ENCODE data around the gene RGS19.
"Not testable (repeated sequence)": the region's sequence is repeated elsewhere in the genome, so short reads cannot be mapped to it uniquely, and the experiment has no call there.

The RGS19 gene, protein sequence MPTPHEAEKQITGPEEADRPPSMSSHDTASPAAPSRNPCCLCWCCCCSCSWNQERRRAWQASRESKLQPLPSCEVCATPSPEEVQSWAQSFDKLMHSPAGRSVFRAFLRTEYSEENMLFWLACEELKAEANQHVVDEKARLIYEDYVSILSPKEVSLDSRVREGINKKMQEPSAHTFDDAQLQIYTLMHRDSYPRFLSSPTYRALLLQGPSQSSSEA

DNA sequence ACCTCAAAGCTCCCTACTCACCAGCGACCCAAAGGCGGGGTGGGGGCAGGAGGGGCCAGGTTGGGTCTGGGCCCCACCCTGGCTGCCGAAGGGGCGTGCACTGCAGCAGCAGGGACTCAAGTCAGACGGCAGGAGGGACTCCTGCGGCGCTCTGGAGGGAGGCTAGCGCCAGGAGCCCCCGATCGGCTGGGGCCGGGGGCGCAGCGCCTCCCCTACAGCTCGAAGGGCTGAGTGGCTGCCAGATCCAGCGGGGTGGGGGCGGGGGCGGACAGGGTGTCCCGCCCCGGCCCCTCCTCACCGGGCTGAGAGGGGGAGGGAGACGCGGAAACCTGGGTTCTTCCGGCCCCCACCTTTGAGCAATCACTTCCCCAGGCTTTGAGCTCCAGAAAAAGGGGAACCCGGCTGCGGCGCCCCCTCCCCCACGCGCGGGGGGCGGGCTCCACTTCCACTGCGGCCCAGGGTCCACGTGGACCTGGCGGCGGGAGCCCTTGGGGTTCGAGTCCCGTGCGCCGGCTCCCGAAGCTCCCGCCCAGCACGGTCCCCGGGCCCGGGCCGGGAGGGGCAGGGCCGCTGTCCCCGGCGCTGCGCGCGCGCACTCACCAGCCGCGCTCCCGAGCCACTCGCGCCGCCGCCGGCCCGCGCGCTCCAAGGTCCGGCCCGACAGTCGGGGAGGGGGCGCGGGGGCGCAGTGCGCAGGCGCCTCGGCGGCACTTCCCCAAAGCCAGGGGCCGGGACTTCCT lies at the start of gene RGS19:
RGS19 (minus strand) TSS at position 246 of the 740 bp plus-strand sequence. CDS start 2,632 bp downstream, outside the sequence.
- H3K4me3 ChIP-seq (ENCODE audit: low read length), result peak within 1 kb of the TSS; percentile 74
- no peaks in the 10 kb centered on the region for H3K36me3 ChIP-seq (ENCODE audit: control insufficient read depth, insufficient read depth, low read length)
- peaks cover 9% of the 10 kb centered on the region for H3K4me1 ChIP-seq (ENCODE audit: control insufficient read depth, insufficient read depth, low read length)
- H3K9ac ChIP-seq (ENCODE audit: low read length), result peak within 1 kb of the TSS; percentile 49
- peaks cover 18% of the 10 kb centered on the region for H3K27me3 ChIP-seq (ENCODE audit: control insufficient read depth, insufficient read depth, low read length)
- H3K27ac ChIP-seq (ENCODE audit: low read depth, low read length), result peak within 1 kb of the TSS; percentile 45

DNA sequence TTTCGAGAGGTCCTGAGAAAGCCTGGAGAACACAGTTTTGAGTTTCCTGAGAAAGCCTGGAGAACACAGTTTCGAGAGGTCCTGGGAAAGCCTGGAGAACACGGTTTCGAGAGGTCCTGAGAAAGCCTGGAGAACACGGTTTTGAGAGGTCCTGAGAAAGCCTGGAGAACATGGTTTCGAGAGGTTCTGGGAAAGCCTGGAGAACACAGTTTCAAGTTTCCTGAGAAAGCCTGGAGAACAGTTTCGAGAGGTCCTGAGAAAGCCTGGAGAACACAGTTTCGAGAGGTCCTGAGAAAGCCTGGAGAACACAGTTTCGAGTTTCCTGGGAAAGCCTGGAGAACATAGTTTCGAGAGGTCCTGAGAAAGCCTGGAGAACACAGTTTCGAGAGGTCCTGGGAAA lies 44.2 kb upstream of the RGS19 start:
- not testable (repeated sequence) for H3K4me1 ChIP-seq (ENCODE audit: control insufficient read depth, insufficient read depth, low read length); H3K27ac ChIP-seq (ENCODE audit: low read depth, low read length); H3K4me3 ChIP-seq (ENCODE audit: low read length); H3K36me3 ChIP-seq (ENCODE audit: control insufficient read depth, insufficient read depth, low read length); H3K9ac ChIP-seq (ENCODE audit: low read length)
- H3K27me3 ChIP-seq (ENCODE audit: control insufficient read depth, insufficient read depth, low read length), result peaks cover 12% of the 10 kb centered on the region

DNA sequence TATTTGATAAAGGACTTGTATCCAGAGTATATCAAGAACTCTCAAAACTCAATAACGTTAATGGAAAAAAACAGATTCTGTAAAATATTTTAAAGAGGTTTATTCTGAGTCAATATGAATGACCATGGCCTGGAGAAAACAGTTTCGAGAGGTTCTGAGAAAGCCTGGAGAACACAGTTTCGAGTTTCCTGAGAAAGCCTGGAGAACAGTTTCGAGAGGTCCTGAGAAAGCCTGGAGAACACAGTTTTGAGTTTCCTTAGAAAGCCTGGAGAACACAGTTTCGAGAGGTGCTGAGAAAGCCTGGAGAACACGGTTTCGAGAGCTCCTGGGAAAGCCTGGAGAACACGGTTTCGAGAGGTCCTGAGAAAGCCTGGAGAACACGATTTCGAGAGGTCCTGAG lies 43.6 kb upstream of the RGS19 start:
- H3K4me3 ChIP-seq (ENCODE audit: low read length); H3K4me1 ChIP-seq (ENCODE audit: control insufficient read depth, insufficient read depth, low read length); H3K9ac ChIP-seq (ENCODE audit: low read length); H3K36me3 ChIP-seq (ENCODE audit: control insufficient read depth, insufficient read depth, low read length); H3K27ac ChIP-seq (ENCODE audit: low read depth, low read length): not testable (repeated sequence)
- peaks cover 12% of the 10 kb centered on the region for H3K27me3 ChIP-seq (ENCODE audit: control insufficient read depth, insufficient read depth, low read length)

DNA sequence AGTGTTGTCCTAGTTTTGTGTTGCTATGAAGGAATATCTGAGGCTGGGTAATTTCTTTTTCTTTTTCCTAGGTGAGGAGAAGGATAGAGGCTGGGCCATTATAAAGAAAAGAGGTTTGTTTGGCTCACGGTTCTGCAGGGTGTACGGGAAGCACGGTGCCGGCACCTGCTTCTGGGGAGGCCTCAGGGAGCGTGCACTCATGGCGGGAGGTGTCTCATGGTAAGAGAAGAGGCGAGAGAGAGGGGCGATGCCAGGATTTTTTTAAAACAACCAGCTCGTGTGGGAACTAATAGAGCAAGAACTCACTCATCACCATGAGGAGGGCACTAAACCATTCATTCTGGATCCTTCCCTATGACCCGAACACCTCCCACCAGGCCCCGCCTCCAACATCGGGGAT lies 42.3 kb upstream of the RGS19 start:
- Histone ChIP-seq H3K27me3 (ENCODE audit: control insufficient read depth, insufficient read depth, low read length) (peaks cover 12% of the 10 kb centered on the region), H3K4me3 (ENCODE audit: low read length) (no peak overlapping the region), H3K27ac (ENCODE audit: low read depth, low read length) (no peak overlapping the region), H3K9ac (ENCODE audit: low read length) (no peak overlapping the region), H3K36me3 (ENCODE audit: control insufficient read depth, insufficient read depth, low read length) (no peaks in the 10 kb centered on the region), H3K4me1 (ENCODE audit: control insufficient read depth, insufficient read depth, low read length) (no peaks in the 10 kb centered on the region)

DNA sequence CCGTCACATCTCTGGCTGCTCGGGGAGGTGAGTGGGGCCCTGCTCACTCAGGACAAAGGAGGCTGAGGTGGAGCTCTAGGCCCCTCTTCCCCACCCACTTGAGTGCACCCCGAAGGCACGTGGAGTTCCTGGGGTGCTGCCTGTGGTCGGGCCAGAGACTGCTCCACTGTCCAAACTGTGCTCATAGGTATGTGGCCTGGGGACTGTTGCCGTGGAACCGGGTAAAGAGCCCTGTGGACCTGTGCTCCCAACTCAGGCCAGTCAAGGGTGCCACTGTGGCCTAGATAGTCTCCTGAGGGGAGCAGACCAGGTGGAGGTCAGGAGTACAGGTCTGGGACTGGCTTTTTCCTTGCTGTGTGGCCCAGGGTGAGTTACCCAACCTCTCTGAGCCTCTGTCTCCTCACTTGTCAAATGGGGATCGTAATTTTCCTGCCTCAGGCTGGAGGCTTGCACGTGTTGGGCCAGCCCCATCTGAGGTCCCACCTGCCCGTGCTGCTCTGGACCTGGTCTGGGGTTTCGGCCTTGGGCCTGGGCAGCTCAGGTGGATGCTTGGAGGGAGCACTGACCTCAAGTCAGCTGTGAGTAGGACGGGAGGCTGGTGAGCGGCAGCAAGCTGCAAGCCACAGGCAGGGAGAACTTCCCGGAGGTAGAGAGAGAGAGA lies 40.5 kb upstream of the RGS19 start:
- Histone ChIP-seq H3K27ac (ENCODE audit: low read depth, low read length) (no peak overlapping the region), H3K36me3 (ENCODE audit: control insufficient read depth, insufficient read depth, low read length) (no peaks in the 10 kb centered on the region), H3K27me3 (ENCODE audit: control insufficient read depth, insufficient read depth, low read length) (peaks cover 12% of the 10 kb centered on the region), H3K4me3 (ENCODE audit: low read length) (peak overlapping the region; percentile 44), H3K9ac (ENCODE audit: low read length) (no peak overlapping the region), H3K4me1 (ENCODE audit: control insufficient read depth, insufficient read depth, low read length) (no peaks in the 10 kb centered on the region)

DNA sequence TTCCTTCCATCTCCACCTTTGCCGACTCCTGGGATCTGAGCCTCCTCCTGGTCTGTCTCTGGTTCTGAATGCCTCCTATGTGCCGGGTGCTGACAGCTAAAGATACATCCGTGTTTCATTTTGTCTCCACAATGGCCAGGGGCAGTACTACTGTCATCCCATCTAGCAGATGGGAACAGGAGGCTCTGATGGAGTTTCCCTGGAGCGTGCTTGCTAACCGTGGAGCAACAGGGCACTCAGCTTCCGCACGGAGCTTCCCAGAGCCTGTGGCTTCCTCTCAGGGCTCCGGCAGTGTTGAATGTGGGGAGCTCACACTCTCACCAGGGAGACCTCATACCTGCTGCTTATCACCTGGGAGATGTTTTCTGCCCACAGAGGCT lies 40.0 kb upstream of the RGS19 start:
- Histone ChIP-seq H3K36me3 (ENCODE audit: control insufficient read depth, insufficient read depth, low read length) (no peaks in the 10 kb centered on the region), H3K4me1 (ENCODE audit: control insufficient read depth, insufficient read depth, low read length) (no peaks in the 10 kb centered on the region), H3K4me3 (ENCODE audit: low read length) (no peak overlapping the region), H3K27ac (ENCODE audit: low read depth, low read length) (no peak overlapping the region), H3K27me3 (ENCODE audit: control insufficient read depth, insufficient read depth, low read length) (peaks cover 12% of the 10 kb centered on the region), H3K9ac (ENCODE audit: low read length) (no peak overlapping the region)

DNA sequence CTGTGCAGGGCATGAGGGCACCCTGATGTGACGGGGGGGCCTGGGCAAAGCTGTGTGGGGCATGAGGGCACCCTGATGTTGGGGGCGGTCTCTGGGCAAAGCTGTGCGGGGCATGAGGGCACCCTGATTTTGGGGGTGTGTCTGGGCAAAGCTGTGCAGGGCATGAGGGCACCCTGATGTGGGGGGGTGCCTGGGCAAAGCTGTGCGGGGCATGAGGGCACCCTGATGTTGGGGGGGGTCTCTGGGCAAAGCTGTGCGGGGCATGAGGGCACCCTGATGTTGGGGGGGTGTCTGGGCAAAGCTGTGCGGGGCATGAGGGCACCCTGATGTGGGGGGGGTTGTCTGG lies 38.1 kb upstream of the RGS19 start:
- peaks cover 12% of the 10 kb centered on the region for H3K27me3 ChIP-seq (ENCODE audit: control insufficient read depth, insufficient read depth, low read length)
- H3K4me1 ChIP-seq (ENCODE audit: control insufficient read depth, insufficient read depth, low read length); H3K27ac ChIP-seq (ENCODE audit: low read depth, low read length); H3K4me3 ChIP-seq (ENCODE audit: low read length); H3K36me3 ChIP-seq (ENCODE audit: control insufficient read depth, insufficient read depth, low read length); H3K9ac ChIP-seq (ENCODE audit: low read length): not testable (repeated sequence)

DNA sequence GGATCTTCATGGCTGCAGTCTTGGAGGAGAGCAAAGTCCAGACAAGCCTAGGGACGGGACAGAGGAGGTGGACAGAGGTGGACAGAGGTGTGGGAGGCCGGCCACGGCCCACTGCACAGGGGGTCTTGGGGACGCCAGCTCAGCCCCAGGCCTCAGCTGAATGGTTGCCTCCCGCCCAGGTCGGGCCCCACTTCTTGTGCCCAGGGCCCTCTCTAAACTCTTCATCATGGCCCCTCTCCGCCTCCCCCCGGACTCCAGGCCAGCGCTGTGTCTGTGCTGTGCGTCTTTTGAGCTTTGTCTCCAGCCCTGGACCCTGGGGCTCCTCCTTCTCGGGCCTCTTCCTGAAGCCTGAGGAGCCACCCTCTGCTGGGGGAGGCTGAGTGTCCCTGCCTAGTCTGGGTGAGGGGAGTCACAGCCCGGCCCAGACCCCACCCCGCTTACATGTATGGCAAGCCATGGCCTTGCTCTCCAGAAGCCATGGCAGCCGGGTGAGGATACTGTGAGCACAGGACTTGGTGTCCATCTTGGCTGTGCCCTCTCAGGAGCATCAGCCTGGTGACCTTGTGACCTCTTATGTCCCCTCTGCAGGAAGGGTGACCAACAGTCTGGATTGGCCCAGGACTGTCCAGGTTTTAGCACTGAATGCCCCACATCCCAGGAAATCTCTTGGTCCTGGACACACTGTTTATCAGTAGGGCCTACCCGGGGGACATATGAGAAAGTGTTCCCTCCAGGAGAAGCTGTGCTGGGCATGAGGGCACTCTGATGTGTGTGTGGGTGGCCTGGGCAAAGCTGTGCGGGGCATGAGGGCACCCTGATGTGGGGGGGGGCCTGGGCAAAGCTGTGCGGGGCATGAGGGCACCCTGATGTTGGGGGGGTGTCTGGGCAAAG lies 37.5 kb upstream of the RGS19 start:
- H3K36me3 ChIP-seq (ENCODE audit: control insufficient read depth, insufficient read depth, low read length), result no peaks in the 10 kb centered on the region
- H3K27me3 ChIP-seq (ENCODE audit: control insufficient read depth, insufficient read depth, low read length), result peaks cover 11% of the 10 kb centered on the region
- no peaks in the 10 kb centered on the region for H3K4me1 ChIP-seq (ENCODE audit: control insufficient read depth, insufficient read depth, low read length)
- H3K27ac ChIP-seq (ENCODE audit: low read depth, low read length), result no peak overlapping the region
- no peak overlapping the region for H3K9ac ChIP-seq (ENCODE audit: low read length)
- H3K4me3 ChIP-seq (ENCODE audit: low read length), result no peak overlapping the region

DNA sequence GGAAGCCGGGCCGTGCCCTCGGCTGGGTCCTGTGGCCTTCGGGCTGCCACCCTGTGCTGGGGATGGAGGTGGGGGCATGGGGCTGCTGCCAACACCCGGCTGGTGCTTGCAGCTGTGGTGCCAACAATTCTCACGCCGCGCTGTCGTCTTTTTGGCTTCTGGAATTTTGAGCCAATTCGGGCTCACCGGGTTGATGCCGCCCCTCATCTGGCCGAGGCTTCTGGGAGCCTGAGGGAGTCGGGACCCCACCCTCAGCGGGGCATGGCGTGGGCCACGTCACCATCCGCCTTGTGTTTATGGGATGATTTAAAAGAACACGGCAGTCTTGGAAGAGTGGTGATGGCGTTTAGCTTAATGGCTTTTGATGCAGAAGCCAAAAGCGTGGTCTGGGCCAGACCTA lies 36.7 kb upstream of the RGS19 start:
- no peak overlapping the region for H3K4me3 ChIP-seq (ENCODE audit: low read length)
- H3K27me3 ChIP-seq (ENCODE audit: control insufficient read depth, insufficient read depth, low read length), result peaks cover 7% of the 10 kb centered on the region
- H3K9ac ChIP-seq (ENCODE audit: low read length), result no peak overlapping the region
- H3K36me3 ChIP-seq (ENCODE audit: control insufficient read depth, insufficient read depth, low read length), result no peaks in the 10 kb centered on the region
- no peaks in the 10 kb centered on the region for H3K4me1 ChIP-seq (ENCODE audit: control insufficient read depth, insufficient read depth, low read length)
- no peak overlapping the region for H3K27ac ChIP-seq (ENCODE audit: low read depth, low read length)

DNA sequence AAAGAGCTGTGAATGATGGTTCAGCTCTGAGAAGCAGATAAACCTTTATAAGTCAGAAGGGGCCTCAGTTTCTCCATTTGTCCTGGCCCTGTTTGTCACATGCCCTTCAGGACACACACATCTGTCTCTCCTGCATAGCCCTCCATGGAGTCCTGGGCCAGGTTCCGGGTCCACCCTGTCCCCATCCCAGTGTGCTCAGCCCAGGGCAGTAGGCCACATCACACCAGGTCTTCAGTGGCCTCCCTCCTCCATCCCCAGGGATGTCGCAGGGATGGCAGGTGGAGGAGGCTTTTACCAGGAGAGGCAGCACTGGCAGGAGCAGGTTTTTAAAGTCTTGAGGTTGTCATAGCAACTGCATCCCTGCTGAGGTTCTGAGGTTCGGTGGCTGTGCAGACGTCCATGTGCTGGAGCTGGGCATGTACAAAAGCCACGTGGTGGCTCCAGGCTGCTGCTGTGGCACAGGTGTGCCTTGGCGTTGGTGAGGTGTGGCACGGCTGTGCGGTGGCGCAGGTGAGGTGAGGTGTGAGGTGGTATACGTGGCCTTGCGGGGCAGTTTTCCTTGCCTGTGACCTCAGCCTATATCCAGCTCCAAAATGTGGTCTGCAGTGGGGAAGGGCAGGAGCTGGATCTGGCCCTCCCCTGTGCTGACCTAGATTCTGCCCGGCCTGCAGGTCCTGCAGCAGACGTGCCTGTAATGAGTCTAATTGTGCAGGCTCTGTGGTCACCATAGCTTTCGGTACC lies 36.0 kb upstream of the RGS19 start:
- no peaks in the 10 kb centered on the region for H3K36me3 ChIP-seq (ENCODE audit: control insufficient read depth, insufficient read depth, low read length)
- H3K27me3 ChIP-seq (ENCODE audit: control insufficient read depth, insufficient read depth, low read length), result peaks cover 7% of the 10 kb centered on the region
- H3K4me1 ChIP-seq (ENCODE audit: control insufficient read depth, insufficient read depth, low read length), result no peaks in the 10 kb centered on the region
- H3K4me3 ChIP-seq (ENCODE audit: low read length), result no peak overlapping the region
- H3K9ac ChIP-seq (ENCODE audit: low read length), result no peak overlapping the region
- H3K27ac ChIP-seq (ENCODE audit: low read depth, low read length), result no peak overlapping the region

DNA sequence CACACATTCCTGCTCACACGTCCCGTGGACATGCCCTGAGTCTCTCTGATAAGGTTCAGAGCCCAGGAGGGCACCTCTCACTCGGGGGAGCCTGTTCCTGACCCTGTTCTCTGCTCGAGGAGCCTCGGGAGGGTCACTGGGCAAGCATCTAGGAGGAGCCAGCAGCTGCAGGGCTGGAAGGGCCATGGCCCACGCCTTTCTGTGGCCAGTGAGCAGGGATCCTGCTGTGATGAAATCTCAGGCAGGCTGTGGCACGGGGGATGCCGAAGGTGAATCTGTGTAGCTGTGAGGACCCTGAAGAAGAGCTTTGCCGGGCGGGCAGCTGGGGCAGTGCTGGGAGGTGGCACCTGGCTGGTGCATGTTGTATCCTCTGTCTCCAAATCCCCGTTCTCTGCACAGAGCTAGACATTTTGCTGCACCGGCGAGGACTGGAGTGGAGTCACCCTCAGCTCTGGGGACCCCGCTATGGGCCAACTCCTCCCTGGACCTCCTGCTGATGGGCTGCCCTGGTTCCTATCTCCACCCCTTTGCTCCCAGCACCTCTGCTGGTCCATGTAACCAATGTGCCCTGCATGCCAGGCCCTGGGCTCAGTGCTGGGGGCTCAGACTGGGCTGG lies 35.1 kb upstream of the RGS19 start:
- Histone ChIP-seq H3K27me3 (ENCODE audit: control insufficient read depth, insufficient read depth, low read length) (peaks cover 1% of the 10 kb centered on the region), H3K9ac (ENCODE audit: low read length) (no peak overlapping the region), H3K27ac (ENCODE audit: low read depth, low read length) (no peak overlapping the region), H3K36me3 (ENCODE audit: control insufficient read depth, insufficient read depth, low read length) (no peaks in the 10 kb centered on the region), H3K4me1 (ENCODE audit: control insufficient read depth, insufficient read depth, low read length) (no peaks in the 10 kb centered on the region), H3K4me3 (ENCODE audit: low read length) (no peak overlapping the region)
